Psoas muscle (tissue), 8 donors: Measurements from ENCODE around the gene NT5C1A. TPM values are rescaled to one million over a fixed set of nuclear protein-coding genes. Genes with fewer than 3 reads are reported as not detected.

ENCODE experiments used
- ATAC-seq, 4 donors: fragments of 200-7000 bp; cut with Tn5 transposase; one replicate each; pipeline ENCODE4 v1.9.1; 2020; ENCODE audit warnings: moderate library complexity in 3 of 4, mild to moderate bottlenecking in 2 of 4
- DNase-seq, 2 donors: peaks; one replicate each; pipeline ENCODE4 v3.0.0-alpha.2; 2020
- H3K27ac ChIP-seq: fragments of 200-600 bp; one replicate; pipeline ENCODE4 v1.8.0; 2022
- H3K27me3 ChIP-seq, 3 donors: fragments of 200-600 bp in 1 of 3; one replicate each; pipeline versions ENCODE4 v1.6.1 to v1.8.0; 2013 to 2022; ENCODE audit warnings: low read length in 2 of 3, mild to moderate bottlenecking in 2 of 3, moderate library complexity in 1 of 3; ENCODE audit not compliant: insufficient read depth in 3 of 3
- H3K36me3 ChIP-seq, 2 donors: fragments of 200-600 bp in 1 of 2; one replicate each; pipeline versions ENCODE4 v1.6.1 to v1.8.0; 2013 to 2022; ENCODE audit warnings: low read depth in 1 of 2, mild to moderate bottlenecking in 1 of 2, moderate library complexity in 1 of 2; ENCODE audit not compliant: insufficient read depth in 1 of 2
- H3K4me1 ChIP-seq: fragments of 200-600 bp; one replicate; pipeline ENCODE4 v1.8.0; 2022
- H3K4me3 ChIP-seq: fragments of 200-600 bp; one replicate; pipeline ENCODE4 v1.8.0; 2022; ENCODE audit warnings: mild to moderate bottlenecking
- H3K9me3 ChIP-seq: fragments of 200-600 bp; one replicate; pipeline ENCODE4 v1.8.0; 2022
- CTCF ChIP-seq: fragments of 200-600 bp; IDR thresholded peaks from one replicate; pipeline ENCODE4 v1.8.0; 2022; ENCODE audit warnings: antibody characterized with exemption
- WGBS, 3 donors: extraction: QIAGEN DNeasy Blood & Tissue Kit; methylation state at CpG; one replicate each; pipeline versions ENCODE4 v1.1.6 to v1.1.7; 2013; 5-methylcytosine and 5-hydroxymethylcytosine counted together
- intact Hi-C, 2 donors: fragments of 100-400 bp; cut with DNase I; formaldehyde crosslinking; loops; one replicate each; pipeline versions ENCODE4 v1.11.0 to v1.14.2; 2022
- polyA plus RNA-seq, 3 donors: library from polyadenylated mRNA; stranded (reverse); fragments of 200-250 nt; gene quantifications; one replicate each; pipeline ENCODE4 v1.2.3, GENCODE V29; 2013
- total RNA-seq, 4 donors: library from RNA; stranded (reverse); fragmentation: NEBNext Ultra II Directional in 2 of 4; extraction: Animal tissue kit (Norgen Biotek cat#: 25700) in 2 of 4; gene quantifications; one replicate each; pipeline versions ENCODE4 v1.2.1 to v1.2.4, GENCODE V29; 2021 to 2023
- donor health status: healthy with polysubstance abuse.
- donor health status: DM: no; HTN: no; CAD: no; lungs with moderate emphysema.
- donor health status: Bipolar disorder and iron deficiency.
- donor health status: healthy.
- donor health status: DM: yes; HTN: yes; CAD: no.
- donor health status: DM: no; HTN: no; CAD: no.
- donor health status: DM: no; HTN: no; CAD: no.
- donor health status: DM: yes; HTN: yes; CAD: no.

The NT5C1A gene
- total and polyA plus RNA-seq, 7 donors: 1.2 to 112 (median 35.0) TPM

- Histone ChIP-seq H3K9me3 (no peaks in the 10 kb centered on the region), H3K4me3 (no peak overlapping the region), H3K27me3 (no peaks in the 10 kb centered on the region), H3K4me1 (peaks cover 18% of the 10 kb centered on the region), H3K36me3 (no peaks in the 10 kb centered on the region), H3K27ac (no peak overlapping the region)
- no peak for DNase-seq
- TF ChIP-seq CTCF: no peak
- intact Hi-C loops: loop anchor here in 1 of 2 donors (5.0 kb wide), 1 partner anchor 72 kb away; no protein-coding TSS in a partner anchor
- WGBS, 3 donors: 93 to 100% (median 97%) methylated on average over 1 of the region's 1 CpG
- ATAC-seq: no peak
Observed at GRCh38 chr1:39650431-39650830, 21.5 kb downstream of the NT5C1A start.

GRCh38 chr1:39649636-39650185, 22.2 kb downstream of the NT5C1A start:
- H3K36me3 ChIP-seq: no peaks in the 10 kb centered on the region
- H3K9me3 ChIP-seq: no peaks in the 10 kb centered on the region
- no peak overlapping the region for H3K4me3 ChIP-seq
- DNase-seq (no peak), ATAC-seq (no peak)
- no peak overlapping the region for H3K27ac ChIP-seq
- intact Hi-C loops: loop anchor here in 1 of 2 donors (5.0 kb wide), 1 partner anchor 73 kb away; no protein-coding TSS in a partner anchor
- peaks cover 18% of the 10 kb centered on the region for H3K4me1 ChIP-seq
- H3K27me3 ChIP-seq: no peaks in the 10 kb centered on the region
- WGBS, 3 donors: 86 to 90% (median 87%) methylated on average over 2 of the region's 2 CpGs
- TF ChIP-seq CTCF: no peak

- no peaks in the 10 kb centered on the region for H3K9me3 ChIP-seq
- no peaks in the 10 kb centered on the region for H3K27me3 ChIP-seq
- TF ChIP-seq CTCF: no peak
- H3K4me1 ChIP-seq: peaks cover 14% of the 10 kb centered on the region
- no peak overlapping the region for H3K4me3 ChIP-seq
- no peaks in the 10 kb centered on the region for H3K36me3 ChIP-seq
- DNase-seq: no peak
- WGBS, 3 donors: 18 to 53% (median 45%) methylated on average over 2 of the region's 2 CpGs
- H3K27ac ChIP-seq: no peak overlapping the region
- no peak for ATAC-seq
- intact Hi-C loops: no loop called here
Observed at GRCh38 chr1:39648496-39648895, 23.4 kb downstream of the NT5C1A start.

GRCh38 chr1:39647247-39647646, 24.7 kb downstream of the NT5C1A start:
- WGBS, 3 donors: 60 to 74% (median 72%) methylated on average over 3 of the region's 3 CpGs
- DNase-seq: no peak

More at GRCh38 chr1:39647247-39647646, 24.7 kb downstream of the NT5C1A start:
- no peak overlapping the region for H3K4me3 ChIP-seq
- no peaks in the 10 kb centered on the region for H3K27me3 ChIP-seq
- no peaks in the 10 kb centered on the region for H3K9me3 ChIP-seq
- peak overlapping the region; percentile 58 for H3K27ac ChIP-seq
- no peak for ATAC-seq
- no peaks in the 10 kb centered on the region for H3K36me3 ChIP-seq
- no peak for TF ChIP-seq CTCF
- intact Hi-C loops: no loop called here
- H3K4me1 ChIP-seq: peaks cover 18% of the 10 kb centered on the region
